SK-N-SH (cell line): ENCODE data around the gene SPTB. TPM values are rescaled to one million over a fixed set of nuclear protein-coding genes. Genes with fewer than 3 reads are reported as not detected.

Experiments used
- CTCF ChIA-PET: fragments of 300-600, 350-600 bp; formaldehyde crosslinking; extraction: SDS; loops from one replicate; lab custom pipeline; 2021; lab: Yijun Ruan, JAX
- POLR2A ChIA-PET: fragments of 350-600 bp; sonication (Branson Sonifier 250); formaldehyde crosslinking; extraction: SDS; loops from one replicate; lab custom pipeline; 2020; ENCODE audit warnings: antibody characterized with exemption, inconsistent platforms; lab: Yijun Ruan, JAX
- DNase-seq: peaks from one replicate; pipeline ENCODE4 v3.0.0; 2012
- H2AFZ ChIP-seq: fragments of 200-600 bp; sonication (generic); 2 replicates; pipeline ENCODE4 v1.8.1; 2016; ENCODE audit warnings: antibody characterized with exemption, mild to moderate bottlenecking, low read depth
- H3F3A ChIP-seq: fragments of 200-600 bp; sonication (generic); replicated peaks from 2 replicates; pipeline ENCODE3; 2016; ENCODE audit warnings: antibody characterized with exemption, mild to moderate bottlenecking; ENCODE audit not compliant: insufficient read depth
- H3K27ac ChIP-seq, 2 experiments: fragments of 200-500 bp in 1 of 2; fragments of 200-600 bp in 1 of 2; sonication (Bioruptor generic) in 1 of 2; sonication (generic), shearing (Covaris generic) in 1 of 2; 2 replicates each; pipeline versions ENCODE4 v1.5.1 to v1.6.1; 2014 to 2016; ENCODE audit warnings: low read depth in 2 of 2, inconsistent platforms in 1 of 2, low read length in 1 of 2, mild to moderate bottlenecking in 1 of 2, mixed read lengths in 1 of 2
- H3K27me3 ChIP-seq: fragments of 200-600 bp; sonication (generic), shearing (Covaris generic); 2 replicates; pipeline ENCODE4 v1.6.1; 2016; ENCODE audit warnings: mixed run types; ENCODE audit not compliant: insufficient read depth
- H3K36me3 ChIP-seq, 2 experiments: fragments of 200-500 bp in 1 of 2; fragments of 200-600 bp in 1 of 2; sonication (Bioruptor generic) in 1 of 2; sonication (generic) in 1 of 2; replicated peaks in 1 of 2; 2 replicates each; pipeline versions ENCODE3 to v1.5.1; 2014 to 2016; ENCODE audit warnings: low read length in 1 of 2, mild to moderate bottlenecking in 1 of 2; ENCODE audit not compliant: insufficient read depth in 2 of 2, control insufficient read depth in 1 of 2
- H3K4me1 ChIP-seq, 2 experiments: fragments of 200-500 bp in 1 of 2; fragments of 200-600 bp in 1 of 2; sonication (Bioruptor generic) in 1 of 2; sonication (generic), shearing (Covaris generic) in 1 of 2; 2 replicates each; pipeline versions ENCODE4 v1.5.1 to v1.6.1; 2014 to 2016; ENCODE audit warnings: low read depth in 1 of 2, low read length in 1 of 2, mixed run types in 1 of 2; ENCODE audit not compliant: insufficient read depth in 2 of 2, control insufficient read depth in 1 of 2
- H3K4me2 ChIP-seq: fragments of 200-600 bp; sonication (generic), shearing (Covaris generic); 2 replicates; pipeline ENCODE4 v1.6.1; 2017; ENCODE audit warnings: mixed run types
- H3K4me3 ChIP-seq, 2 experiments: fragments of 200-500 bp in 1 of 2; fragments of 200-600 bp in 1 of 2; sonication (Bioruptor generic) in 1 of 2; sonication (generic), shearing (Covaris generic) in 1 of 2; 2 replicates each; pipeline versions ENCODE4 v1.5.1 to v1.8.1; 2014 to 2016; ENCODE audit warnings: low read depth in 2 of 2, inconsistent platforms in 1 of 2, low read length in 1 of 2, mild to moderate bottlenecking in 1 of 2, mixed read lengths in 1 of 2, moderate library complexity in 1 of 2
- H3K79me2 ChIP-seq: fragments of 200-600 bp; sonication (generic); 2 replicates; pipeline ENCODE4 v1.8.1; 2017; ENCODE audit warnings: mild to moderate bottlenecking; ENCODE audit not compliant: insufficient read depth
- H3K9ac ChIP-seq: fragments of 200-600 bp; sonication (generic); 2 replicates; pipeline ENCODE4 v1.6.1; 2017; ENCODE audit warnings: mixed run types
- H3K9me2 ChIP-seq: fragments of 200-600 bp; sonication (generic); 2 replicates; pipeline ENCODE4 v1.6.1; 2017; ENCODE audit warnings: mixed run types
- H3K9me3 ChIP-seq: fragments of 200-600 bp; sonication (generic); 2 replicates; pipeline ENCODE4 v1.6.1; 2017; ENCODE audit warnings: mixed run types, mild to moderate bottlenecking, moderate library complexity
- H4K20me1 ChIP-seq: fragments of 200-600 bp; sonication (generic); 2 replicates; pipeline ENCODE4 v1.6.1; 2017; ENCODE audit warnings: mild to moderate bottlenecking, mixed run types; ENCODE audit not compliant: insufficient read depth
- CHD2 ChIP-seq: fragments of 150-350 bp; IDR thresholded peaks from 2 replicates; pipeline ENCODE4 v1.6.1; 2018; ENCODE audit warnings: low read length; ENCODE audit not compliant: partially characterized antibody
- ELF1 ChIP-seq: IDR thresholded peaks from 2 replicates; pipeline ENCODE4 v1.4.0; 2012
- FOXJ3 ChIP-seq: sonication (generic); formaldehyde crosslinking; IDR thresholded peaks from 2 replicates; pipeline ENCODE4 v1.5.1; 2020; ENCODE audit warnings: mild to moderate bottlenecking, missing genetic modification reagents
- GATA2 ChIP-seq: sonication (generic); formaldehyde crosslinking; IDR thresholded peaks from 2 replicates; pipeline ENCODE4 v1.5.0; 2020; ENCODE audit warnings: mild to moderate bottlenecking, missing genetic modification reagents
- IRF3 ChIP-seq: fragments of 150-350 bp; IDR thresholded peaks from 2 replicates; pipeline ENCODE4 v1.6.1; 2016; ENCODE audit warnings: mild to moderate bottlenecking, low read depth, low read length
- JUND ChIP-seq: IDR thresholded peaks from 2 replicates; pipeline ENCODE4 v1.4.0; 2012
- MAX ChIP-seq: IDR thresholded peaks from 2 replicates; pipeline ENCODE4 v1.4.0; 2012; ENCODE audit warnings: low read depth
- MEF2A ChIP-seq: IDR thresholded peaks from 2 replicates; pipeline ENCODE4 v1.4.0; 2012; ENCODE audit warnings: low read depth, borderline replicate concordance
- MXI1 ChIP-seq: IDR thresholded peaks from 2 replicates; pipeline ENCODE4 v1.6.1; 2012; ENCODE audit warnings: mild to moderate bottlenecking, low read depth, low read length, improper control_type of control experiment
- NFIC ChIP-seq: IDR thresholded peaks from 2 replicates; pipeline ENCODE4 v1.4.0; 2012; ENCODE audit warnings: borderline replicate concordance
- POLR2AphosphoS5 ChIP-seq: IDR thresholded peaks from 2 replicates; pipeline ENCODE4 v1.6.1; 2012; ENCODE audit warnings: low read depth, low read length
- RFX5 ChIP-seq: IDR thresholded peaks from 2 replicates; pipeline ENCODE4 v1.6.1; 2012; ENCODE audit warnings: mild to moderate bottlenecking, improper control_type of control experiment, low read length
- SIN3A ChIP-seq: IDR thresholded peaks from 2 replicates; pipeline ENCODE4 v1.6.1; 2012; ENCODE audit warnings: low read depth, mild to moderate bottlenecking, low read length, moderate library complexity, borderline replicate concordance
- SMC3 ChIP-seq: IDR thresholded peaks from 2 replicates; pipeline ENCODE4 v1.6.1; 2012; ENCODE audit warnings: low read depth, low read length, improper control_type of control experiment
- TAF1 ChIP-seq: IDR thresholded peaks from 2 replicates; pipeline ENCODE4 v1.6.1; 2012; ENCODE audit warnings: low read depth, mild to moderate bottlenecking, low read length, moderate library complexity, borderline replicate concordance
- TCF12 ChIP-seq: IDR thresholded peaks from 2 replicates; pipeline ENCODE4 v1.4.0; 2012
- TEAD4 ChIP-seq: IDR thresholded peaks from 2 replicates; pipeline ENCODE4 v1.4.0; 2012; ENCODE audit warnings: mild to moderate bottlenecking, borderline replicate concordance; ENCODE audit not compliant: insufficient read depth
- USF2 ChIP-seq: fragments of 150-350 bp; IDR thresholded peaks from 2 replicates; pipeline ENCODE4 v1.6.1; 2017; ENCODE audit warnings: antibody characterized with exemption, low read length, low read depth, borderline replicate concordance
- YY1 ChIP-seq: IDR thresholded peaks from 2 replicates; pipeline ENCODE4 v1.4.0; 2012; ENCODE audit warnings: low read depth, mild to moderate bottlenecking
- ZBTB33 ChIP-seq: IDR thresholded peaks from 2 replicates; pipeline ENCODE4 v1.4.0; 2012; ENCODE audit warnings: low read depth, borderline replicate concordance
- WGBS: methylation state at CpG from one replicate; pipeline ENCODE4 v1.1.6; 2017; ENCODE audit warnings: low lambda C conversion rate; 5-methylcytosine and 5-hydroxymethylcytosine counted together
- polyA plus RNA-seq, 3 experiments: library from polyadenylated mRNA; depleted of rRNA; stranded (reverse); fragments of >200 nt; gene quantifications; 2 replicates each; pipeline ENCODE4 v1.2.3, GENCODE V29; 2012

The SPTB gene
- polyA plus RNA-seq, 1 of the 3 experiments (the other 2 are of a cell fraction) = 0.15 TPM

- no peak for TF ChIP-seq YY1
- TF ChIP-seq MXI1 = no peak
- no peak for TF ChIP-seq RFX5
- TF ChIP-seq TCF12 = no peak
- no peak for TF ChIP-seq SIN3A
- no peak for TF ChIP-seq CHD2
- TF ChIP-seq NFIC = no peak
- no peak for TF ChIP-seq SMC3
- TF ChIP-seq JUND = no peak
- TF ChIP-seq GATA2 (CRISPR knock-in tag) = no peak
- TF ChIP-seq MAX = no peak
- no peak for TF ChIP-seq ELF1
- TF ChIP-seq TEAD4 = no peak
- no peak for TF ChIP-seq TAF1
- no peak for TF ChIP-seq FOXJ3 (CRISPR knock-in tag)
- TF ChIP-seq POLR2AphosphoS5 = no peak
- TF ChIP-seq ZBTB33 = no peak
- TF ChIP-seq IRF3 = no peak
- no peak for TF ChIP-seq USF2
- no peak for TF ChIP-seq MEF2A
- DNase-seq = no peak
- H3K4me2 ChIP-seq = no peak overlapping the region
- peaks cover 0 to 6% of the 10 kb centered on the region in 2 experiments; a peak in 1 of 4 replicates for H3K4me1 ChIP-seq
- ChIA-PET CTCF (interaction anchor here (0.7 to 1.3 kb wide), 3 partner anchors 13 to 36 kb away, joined by 3 to 4 read pairs (median 3); no protein-coding TSS in a partner anchor), POLR2A (no interaction called here)
- peaks cover 8% of the 10 kb centered on the region for H3F3A ChIP-seq
- no peaks in the 10 kb centered on the region for H3K9me3 ChIP-seq
- no peaks in the 10 kb centered on the region for H4K20me1 ChIP-seq
- no peak overlapping the region for H3K27ac ChIP-seq
- no peak overlapping the region for H3K4me3 ChIP-seq
- H3K27me3 ChIP-seq = no peaks in the 10 kb centered on the region
- H3K36me3 ChIP-seq = no peaks in the 10 kb centered on the region
- no peak overlapping the region for H2AFZ ChIP-seq
- over 99% methylated on average over 6 of the region's 6 CpGs for WGBS
- no peaks in the 10 kb centered on the region for H3K9me2 ChIP-seq
- H3K79me2 ChIP-seq = no peaks in the 10 kb centered on the region
- no peak overlapping the region for H3K9ac ChIP-seq
Measured at GRCh38 chr14:64787619-64788018, 92.1 kb downstream of the SPTB start.
